ENCODE data around the gene MTA2.

DNA sequence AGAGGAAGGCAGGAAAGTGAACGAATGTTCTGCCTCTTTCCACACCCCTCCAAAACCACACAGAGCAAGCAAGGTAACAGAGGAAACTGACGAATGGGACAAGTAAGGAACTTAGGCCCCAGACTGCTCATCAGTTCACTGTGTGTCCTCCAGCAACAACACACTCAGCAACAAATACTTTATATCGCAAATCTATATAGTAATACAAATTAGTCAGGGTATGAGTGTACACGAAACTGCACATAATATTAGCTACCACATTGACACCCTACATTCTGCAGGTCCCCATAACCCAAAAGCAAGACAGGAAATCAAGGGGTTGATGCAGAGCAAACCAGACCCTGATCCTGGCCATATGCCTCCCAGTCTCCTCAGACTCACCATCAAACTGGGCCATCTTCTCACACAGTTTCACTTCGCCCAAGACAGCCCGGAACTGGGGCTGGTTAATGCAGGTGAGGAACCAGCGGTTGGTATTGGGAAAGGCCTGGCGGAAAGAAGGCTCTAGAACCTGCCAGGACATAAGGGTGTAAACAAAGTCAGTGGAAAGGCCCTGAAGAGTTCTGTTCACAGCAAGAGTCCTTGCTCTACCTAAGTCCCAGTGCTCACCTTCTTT is 34.5 kb downstream of the MTA2 start:
- TF ChIP-seq RARB (CRISPR knock-in tag; IDR thresholded peaks at IDR 0.05) (no peak), ZNF70 (CRISPR knock-in tag; IDR thresholded peaks at IDR 0.05) (no peak), PPARA (CRISPR knock-in tag; IDR thresholded peaks at IDR 0.05; ENCODE audit: borderline replicate concordance) (no peak)
- TF ChIP-seq, protein P1, sequence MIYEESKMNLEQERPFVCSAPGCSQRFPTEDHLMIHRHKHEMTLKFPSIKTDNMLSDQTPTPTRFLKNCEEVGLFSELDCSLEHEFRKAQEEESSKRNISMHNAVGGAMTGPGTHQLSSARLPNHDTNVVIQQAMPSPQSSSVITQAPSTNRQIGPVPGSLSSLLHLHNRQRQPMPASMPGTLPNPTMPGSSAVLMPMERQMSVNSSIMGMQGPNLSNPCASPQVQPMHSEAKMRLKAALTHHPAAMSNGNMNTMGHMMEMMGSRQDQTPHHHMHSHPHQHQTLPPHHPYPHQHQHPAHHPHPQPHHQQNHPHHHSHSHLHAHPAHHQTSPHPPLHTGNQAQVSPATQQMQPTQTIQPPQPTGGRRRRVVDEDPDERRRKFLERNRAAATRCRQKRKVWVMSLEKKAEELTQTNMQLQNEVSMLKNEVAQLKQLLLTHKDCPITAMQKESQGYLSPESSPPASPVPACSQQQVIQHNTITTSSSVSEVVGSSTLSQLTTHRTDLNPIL (CRISPR knock-in tag; IDR thresholded peaks at IDR 0.05; ENCODE audit: low read depth): no peak

Measured in SK-N-SH treated with all-trans-retinoic acid at 6 μM for 48 hours (cell line).